MCF 10A (cell line): ENCODE measurements around the gene INPP5D. TPM values are rescaled to one million over a fixed set of nuclear protein-coding genes. Genes with fewer than 3 reads are reported as not detected.

Experiments
- BruUV-seq: library from RNA; stranded (reverse); fragments of 400-500 nt; replicated peaks from 2 replicates; lab custom pipeline; 2021; lab: Mats Ljungman, UMichigan
- CTCF ChIA-PET: fragments of 300-600 bp; sonication (Branson Sonifier 250); formaldehyde crosslinking; extraction: SDS; loops from one replicate; lab custom pipeline; 2021; ENCODE audit warnings: antibody characterized with exemption, inconsistent platforms; lab: Yijun Ruan, JAX
- POLR2A ChIA-PET: fragments of 300-600, 350-650 bp; sonication (Branson Sonifier 250); formaldehyde crosslinking; extraction: SDS; loops from one replicate; lab custom pipeline; 2020; ENCODE audit warnings: antibody characterized with exemption, inconsistent platforms; lab: Yijun Ruan, JAX
- DNase-seq: peaks from one replicate; pipeline ENCODE4 v3.0.0-alpha.2; 2018; ENCODE audit not compliant: unreplicated experiment
- H3K27ac Mint-ChIP-seq: one replicate; pipeline ENCODE4 v1.8.0; 2022; ENCODE audit warnings: mild to moderate bottlenecking, low read depth, mixed read lengths; ENCODE audit not compliant: unreplicated experiment
- H3K27me3 Mint-ChIP-seq: one replicate; pipeline ENCODE4 v1.8.0; 2022; ENCODE audit warnings: mixed read lengths; ENCODE audit not compliant: insufficient read depth, unreplicated experiment
- H3K36me3 Mint-ChIP-seq: one replicate; pipeline ENCODE4 v1.8.0; 2022; ENCODE audit warnings: mild to moderate bottlenecking, moderate library complexity, mixed read lengths; ENCODE audit not compliant: insufficient read depth, unreplicated experiment
- H3K4me1 Mint-ChIP-seq: one replicate; pipeline ENCODE4 v1.8.0; 2022; ENCODE audit warnings: mixed read lengths; ENCODE audit not compliant: insufficient read depth, unreplicated experiment
- H3K4me3 Mint-ChIP-seq: one replicate; pipeline ENCODE4 v1.8.0; 2022; ENCODE audit warnings: mild to moderate bottlenecking, moderate library complexity, mixed read lengths; ENCODE audit not compliant: unreplicated experiment
- H3K9me3 Mint-ChIP-seq: one replicate; pipeline ENCODE4 v1.8.0; 2022; ENCODE audit warnings: mixed read lengths; ENCODE audit not compliant: unreplicated experiment
- intact Hi-C: fragments of 100-400 bp; cut with micrococcal nuclease; formaldehyde crosslinking; loops from 2 replicates; pipeline ENCODE4 v1.14.1; 2022
- total RNA-seq: library from RNA; stranded (reverse); gene quantifications from 2 replicates; pipeline ENCODE4 v1.2.3, GENCODE V29; 2022
- TF ChIP-seq, protein P1 (sequence below): fragments of 200-600 bp; IDR thresholded peaks from one replicate; pipeline ENCODE4 v1.8.0; 2022; ENCODE audit warnings: antibody characterized with exemption, mild to moderate bottlenecking; ENCODE audit not compliant: unreplicated experiment

The INPP5D gene
- total RNA-seq, 1 experiment from 2014 or later, result 64.9 TPM

DNA sequence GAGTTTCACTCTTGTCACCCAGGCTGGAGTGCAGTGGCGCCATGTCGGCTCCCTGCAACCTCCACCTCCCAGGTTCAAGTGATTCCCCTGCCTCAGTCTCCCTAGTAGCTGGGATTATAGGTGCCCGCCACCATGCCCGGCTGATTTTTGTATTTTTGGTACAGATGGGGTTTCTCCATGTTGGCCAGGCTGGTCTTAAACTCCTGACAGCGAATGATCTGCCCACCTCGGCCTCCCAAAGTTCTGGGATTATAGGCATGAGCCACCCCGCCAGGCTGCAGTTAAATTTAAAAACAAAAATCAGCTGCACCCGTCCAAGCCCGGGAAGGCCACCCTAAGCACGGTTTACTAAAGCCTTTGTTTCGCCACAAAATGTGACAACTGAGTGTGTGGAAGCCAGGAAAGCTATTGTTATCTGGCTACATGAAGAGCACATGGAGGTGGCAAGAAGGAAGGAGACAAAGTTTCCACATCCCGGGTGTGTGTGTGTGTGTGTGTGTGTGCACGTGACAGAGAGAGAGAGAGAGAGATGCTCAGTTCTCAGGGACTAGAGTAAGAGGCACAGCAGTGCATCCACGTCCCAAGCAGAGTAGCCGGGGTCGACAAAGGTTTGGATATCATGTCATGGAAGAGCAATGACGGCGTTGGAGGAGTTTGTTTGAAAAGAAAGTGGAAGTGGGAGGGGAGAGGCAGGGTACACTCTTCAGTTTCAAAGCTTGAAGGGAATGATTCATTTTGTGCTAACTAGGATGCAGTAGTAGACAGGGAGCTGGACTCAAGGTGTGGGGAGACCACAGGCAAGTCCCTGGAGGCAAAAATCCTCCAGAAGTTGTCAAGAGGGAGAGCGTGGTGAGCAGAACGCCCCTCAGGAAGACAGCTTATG, 20.1 kb downstream of the INPP5D start:
- no TSS peak for BruUV-seq
- ChIA-PET POLR2A (interaction anchor here (0.7 kb wide), 1 partner anchor 179 kb away, joined by 4 read pairs; no protein-coding TSS in a partner anchor), CTCF (interaction anchor here (0.6 kb wide), 1 partner anchor 276 kb away, joined by 3 read pairs; no protein-coding TSS in a partner anchor)

DNA sequence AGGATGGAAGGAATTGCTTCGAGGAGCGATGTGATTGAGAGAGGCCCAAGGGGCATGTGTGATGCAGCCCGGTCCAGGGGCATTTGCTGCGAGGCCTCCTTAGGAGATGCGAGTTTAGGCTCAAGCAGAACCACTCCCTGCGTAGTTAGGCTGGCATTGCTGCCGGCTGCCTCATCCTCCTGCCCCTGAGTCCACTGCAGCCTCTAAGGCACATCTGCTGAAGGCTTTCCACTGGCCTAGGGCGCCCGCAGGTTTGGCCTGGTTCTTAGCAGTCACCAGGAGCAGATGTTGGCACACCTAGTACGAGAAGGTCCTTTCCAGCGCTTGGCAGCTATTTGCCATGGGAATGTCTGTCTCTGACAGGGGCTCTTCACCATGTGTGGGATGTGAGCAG, 20.7 kb downstream of the INPP5D start:
- intact Hi-C loops, result no loop called here
- TF ChIP-seq, protein P1, sequence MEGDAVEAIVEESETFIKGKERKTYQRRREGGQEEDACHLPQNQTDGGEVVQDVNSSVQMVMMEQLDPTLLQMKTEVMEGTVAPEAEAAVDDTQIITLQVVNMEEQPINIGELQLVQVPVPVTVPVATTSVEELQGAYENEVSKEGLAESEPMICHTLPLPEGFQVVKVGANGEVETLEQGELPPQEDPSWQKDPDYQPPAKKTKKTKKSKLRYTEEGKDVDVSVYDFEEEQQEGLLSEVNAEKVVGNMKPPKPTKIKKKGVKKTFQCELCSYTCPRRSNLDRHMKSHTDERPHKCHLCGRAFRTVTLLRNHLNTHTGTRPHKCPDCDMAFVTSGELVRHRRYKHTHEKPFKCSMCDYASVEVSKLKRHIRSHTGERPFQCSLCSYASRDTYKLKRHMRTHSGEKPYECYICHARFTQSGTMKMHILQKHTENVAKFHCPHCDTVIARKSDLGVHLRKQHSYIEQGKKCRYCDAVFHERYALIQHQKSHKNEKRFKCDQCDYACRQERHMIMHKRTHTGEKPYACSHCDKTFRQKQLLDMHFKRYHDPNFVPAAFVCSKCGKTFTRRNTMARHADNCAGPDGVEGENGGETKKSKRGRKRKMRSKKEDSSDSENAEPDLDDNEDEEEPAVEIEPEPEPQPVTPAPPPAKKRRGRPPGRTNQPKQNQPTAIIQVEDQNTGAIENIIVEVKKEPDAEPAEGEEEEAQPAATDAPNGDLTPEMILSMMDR, result no peak
- H3K4me3 Mint-ChIP-seq, result no peak overlapping the region
- no peaks in the 10 kb centered on the region for H3K4me1 Mint-ChIP-seq
- no peak overlapping the region for H3K27ac Mint-ChIP-seq
- no peaks in the 10 kb centered on the region for H3K36me3 Mint-ChIP-seq
- no TSS peak for BruUV-seq
- ChIA-PET CTCF (no interaction called here), POLR2A (no interaction called here)
- no peaks in the 10 kb centered on the region for H3K9me3 Mint-ChIP-seq
- H3K27me3 Mint-ChIP-seq, result no peaks in the 10 kb centered on the region
- no peak for DNase-seq

More for the DNA sequence above, 20.1 kb downstream of the INPP5D start:
- H3K27ac Mint-ChIP-seq, result no peak overlapping the region
- intact Hi-C loops, result no loop called here
- no peaks in the 10 kb centered on the region for H3K36me3 Mint-ChIP-seq
- H3K4me1 Mint-ChIP-seq, result no peaks in the 10 kb centered on the region
- H3K4me3 Mint-ChIP-seq, result no peak overlapping the region
- H3K27me3 Mint-ChIP-seq, result no peaks in the 10 kb centered on the region
- DNase-seq, result no peak
- TF ChIP-seq, protein P1, result no peak
- no peaks in the 10 kb centered on the region for H3K9me3 Mint-ChIP-seq

DNA sequence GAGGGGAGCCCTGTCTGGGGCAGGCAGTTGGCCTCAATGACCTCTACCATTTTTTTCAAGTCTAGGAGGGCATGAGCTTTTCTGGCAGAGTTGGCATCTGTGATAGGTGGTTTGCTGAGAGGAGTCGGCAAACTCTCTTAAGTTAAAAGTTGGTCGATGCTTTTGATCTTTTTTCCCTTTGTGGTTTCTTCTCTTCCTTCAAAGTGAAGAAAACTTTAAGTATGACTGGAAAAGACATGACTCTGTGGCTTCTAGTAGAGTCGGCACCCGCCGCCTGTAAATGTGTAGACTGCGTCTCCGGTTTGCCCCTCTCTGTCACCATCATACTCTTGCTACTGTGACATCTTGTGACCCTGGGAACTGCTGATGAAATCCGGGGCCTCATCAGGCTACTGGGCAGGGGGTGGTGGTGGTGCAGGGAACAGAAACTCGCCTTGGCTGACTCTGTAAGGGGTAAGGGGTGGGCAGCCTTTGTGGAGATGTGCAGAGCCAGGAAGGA, 21.1 kb downstream of the INPP5D start:
- no peaks in the 10 kb centered on the region for H3K27me3 Mint-ChIP-seq
- DNase-seq, result no peak
- no TSS peak for BruUV-seq
- CTCF ChIA-PET, result no interaction called here
- intact Hi-C loops, result no loop called here
- no peaks in the 10 kb centered on the region for H3K9me3 Mint-ChIP-seq
- TF ChIP-seq, protein P1, result no peak
- H3K27ac Mint-ChIP-seq, result no peak overlapping the region
- no peaks in the 10 kb centered on the region for H3K36me3 Mint-ChIP-seq
- H3K4me3 Mint-ChIP-seq, result no peak overlapping the region
- H3K4me1 Mint-ChIP-seq, result no peaks in the 10 kb centered on the region
- POLR2A ChIA-PET, result no interaction called here

DNA sequence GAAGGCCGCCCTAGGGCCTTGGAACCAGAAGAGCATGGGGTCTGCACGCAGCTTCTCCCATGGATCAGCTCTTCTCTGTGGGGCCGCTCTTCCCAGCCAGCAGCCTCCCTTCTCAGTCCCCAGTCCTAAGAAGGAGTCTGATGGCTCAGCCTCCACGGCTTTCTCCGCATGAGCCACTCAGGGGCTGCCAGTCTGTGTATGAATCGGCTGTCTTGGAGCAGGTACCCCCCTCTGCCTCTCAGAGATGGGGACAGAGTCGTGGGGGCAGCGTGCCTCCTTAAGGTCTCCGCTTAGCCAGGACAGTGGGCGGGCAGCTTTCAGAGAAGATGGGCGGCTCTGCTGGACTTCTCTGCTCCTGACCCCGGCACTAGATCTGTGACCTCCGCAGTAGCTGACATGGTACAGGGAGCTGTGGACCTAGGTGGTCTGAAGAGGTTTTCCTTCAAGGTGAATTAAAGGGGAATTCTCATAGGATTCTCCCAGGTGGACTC, 21.6 kb downstream of the INPP5D start:
- DNase-seq, result no peak
- Mint-ChIP-seq H3K27me3 (no peaks in the 10 kb centered on the region), H3K4me1 (peaks cover under 1% of the 10 kb centered on the region), H3K4me3 (no peak overlapping the region), H3K27ac (no peak overlapping the region), H3K9me3 (no peaks in the 10 kb centered on the region), H3K36me3 (no peaks in the 10 kb centered on the region)
- intact Hi-C loops, result no loop called here
- CTCF ChIA-PET, result interaction anchor here (1.1 kb wide), 1 partner anchor 28 kb away, joined by 6 read pairs; no protein-coding TSS in a partner anchor
- no TSS peak for BruUV-seq
- TF ChIP-seq, protein P1, result no peak
- POLR2A ChIA-PET, result no interaction called here
